Vagina (tissue), 2 donors: Measurements from ENCODE around the gene RPL5. TPM values are rescaled to one million over a fixed set of nuclear protein-coding genes. Genes with fewer than 3 reads are reported as not detected.

Experiments
- DNase-seq, 2 donors: peaks; one replicate each; pipeline ENCODE4 v3.0.0-alpha.2; 2017; ENCODE audit errors: extremely low spot score in 2 of 2
- H3K27ac ChIP-seq: fragments of 200-600 bp; sonication (generic); one replicate; pipeline ENCODE4 v1.5.1; 2019
- H3K27me3 ChIP-seq: fragments of 200-600 bp; sonication (generic); one replicate; pipeline ENCODE4 v1.5.1; 2019
- H3K36me3 ChIP-seq, 2 donors: fragments of 200-600 bp; sonication (generic); one replicate each; pipeline ENCODE4 v1.5.1; 2017 to 2019
- H3K4me1 ChIP-seq: fragments of 200-600 bp; sonication (generic); one replicate; pipeline ENCODE4 v1.5.1; 2019
- H3K4me3 ChIP-seq, 2 donors: fragments of 200-600 bp; sonication (generic); 1 replicate in 1 of 2; 2 replicates in 1 of 2; pipeline ENCODE4 v1.5.1; 2016 to 2019
- H3K9me3 ChIP-seq: fragments of 200-600 bp; sonication (generic); one replicate; pipeline ENCODE4 v1.5.1; 2019
- CTCF ChIP-seq, 3 experiments: fragments of 450-650 bp in 2 of 3; fragments of 200-600 bp in 1 of 3; sonication (generic) in 1 of 3; IDR thresholded peaks; one replicate each; pipeline ENCODE4 v1.5.1; 2017 to 2019; ENCODE audit warnings: antibody characterized with exemption in 3 of 3, mild to moderate bottlenecking in 2 of 3, moderate library complexity in 2 of 3
- POLR2A ChIP-seq, 2 donors: fragments of 450-650 bp; IDR thresholded peaks; one replicate each; pipeline ENCODE4 v1.6.1; 2017; ENCODE audit warnings: antibody characterized with exemption in 2 of 2, mild to moderate bottlenecking in 2 of 2, moderate library complexity in 2 of 2
- POLR2AphosphoS5 ChIP-seq, 2 donors: sonication (generic); formaldehyde crosslinking; IDR thresholded peaks; one replicate each; pipeline ENCODE4 v1.9.0; 2017; ENCODE audit warnings: antibody characterized with exemption in 2 of 2, mild to moderate bottlenecking in 2 of 2, low read depth in 1 of 2; ENCODE audit not compliant: insufficient read depth in 1 of 2
- intact Hi-C: fragments of 100-400 bp; cut with DNase I; formaldehyde crosslinking; loops from one replicate; pipeline ENCODE4 v1.15.1; 2023
- total RNA-seq: library from RNA; depleted of rRNA; stranded (reverse); fragments of >200 nt; gene quantifications from one replicate; pipeline ENCODE4 v1.2.3, GENCODE V29; 2016

RPL5 gene
- total RNA-seq, 1 donor from 2014 or later = 1,502 TPM

- intact Hi-C loops = no loop called here
- TF ChIP-seq CTCF (IDR thresholded peaks at IDR 0.05) (no peak), POLR2AphosphoS5 (IDR thresholded peaks at IDR 0.05; ENCODE audit: insufficient read depth in 1 of 2, low read depth in 1 of 2) (no peak), POLR2A (IDR thresholded peaks at IDR 0.05) (no peak)
- H3K27ac ChIP-seq = no peak overlapping the region
These were observed 36.7 kb upstream of the RPL5 start for GRCh38 chr1:92795166-92795565.

GRCh38 chr1:92797297-92797696 is 34.5 kb upstream of the RPL5 start:
- TF ChIP-seq POLR2AphosphoS5 (IDR thresholded peaks at IDR 0.05; ENCODE audit: insufficient read depth in 1 of 2, low read depth in 1 of 2) (no peak), POLR2A (IDR thresholded peaks at IDR 0.05) (no peak), CTCF (IDR thresholded peaks at IDR 0.05) (no peak)
- H3K4me1 ChIP-seq = no peaks in the 10 kb centered on the region
- H3K9me3 ChIP-seq = no peaks in the 10 kb centered on the region
- H3K27ac ChIP-seq = no peak overlapping the region
- H3K4me3 ChIP-seq = no peak overlapping the region
- H3K27me3 ChIP-seq = no peaks in the 10 kb centered on the region
- H3K36me3 ChIP-seq = no peaks in the 10 kb centered on the region
- intact Hi-C loops = no loop called here
- no peak for DNase-seq

More at GRCh38 chr1:92795166-92795565, 36.7 kb upstream of the RPL5 start:
- no peaks in the 10 kb centered on the region for H3K36me3 ChIP-seq
- H3K4me1 ChIP-seq = no peaks in the 10 kb centered on the region
- H3K27me3 ChIP-seq = no peaks in the 10 kb centered on the region
- DNase-seq = no peak
- H3K9me3 ChIP-seq = no peaks in the 10 kb centered on the region
- H3K4me3 ChIP-seq = no peak overlapping the region

GRCh38 chr1:92797961-92798360 is 33.9 kb upstream of the RPL5 start:
- intact Hi-C loops = no loop called here
- Histone ChIP-seq H3K9me3 (no peaks in the 10 kb centered on the region), H3K27me3 (no peaks in the 10 kb centered on the region), H3K4me3 (no peak overlapping the region), H3K27ac (no peak overlapping the region), H3K36me3 (no peaks in the 10 kb centered on the region), H3K4me1 (no peaks in the 10 kb centered on the region)
- no peak for TF ChIP-seq CTCF (IDR thresholded peaks at IDR 0.05)
- no peak for TF ChIP-seq POLR2A (IDR thresholded peaks at IDR 0.05)
- no peak for DNase-seq

GRCh38 chr1:92803140-92803887 is 28.5 kb upstream of the RPL5 start:
- Histone ChIP-seq H3K9me3 (no peaks in the 10 kb centered on the region), H3K27me3 (no peaks in the 10 kb centered on the region), H3K27ac (no peak overlapping the region), H3K36me3 (no peaks in the 10 kb centered on the region), H3K4me3 (no peak overlapping the region), H3K4me1 (peaks cover 7% of the 10 kb centered on the region)
- TF ChIP-seq POLR2A (IDR thresholded peaks at IDR 0.05) (no peak), POLR2AphosphoS5 (IDR thresholded peaks at IDR 0.05; ENCODE audit: insufficient read depth in 1 of 2, low read depth in 1 of 2) (no peak)
- DNase-seq = no peak
- intact Hi-C loops = no loop called here

GRCh38 chr1:92804721-92805201 is 27.1 kb upstream of the RPL5 start:
- H3K9me3 ChIP-seq = no peaks in the 10 kb centered on the region
- H3K4me1 ChIP-seq = peaks cover 7% of the 10 kb centered on the region
- no peaks in the 10 kb centered on the region for H3K36me3 ChIP-seq
- no peak overlapping the region for H3K27ac ChIP-seq
- H3K4me3 ChIP-seq = no peak overlapping the region
- no peak for DNase-seq
- H3K27me3 ChIP-seq = no peaks in the 10 kb centered on the region
- intact Hi-C loops = no loop called here
- TF ChIP-seq CTCF (IDR thresholded peaks at IDR 0.05) = no peak
- no peak for TF ChIP-seq POLR2AphosphoS5 (IDR thresholded peaks at IDR 0.05; ENCODE audit: insufficient read depth in 1 of 2, low read depth in 1 of 2)
- TF ChIP-seq POLR2A (IDR thresholded peaks at IDR 0.05) = no peak
